ENCODE results near the gene ABLIM1.

Gene ABLIM1

DNA sequence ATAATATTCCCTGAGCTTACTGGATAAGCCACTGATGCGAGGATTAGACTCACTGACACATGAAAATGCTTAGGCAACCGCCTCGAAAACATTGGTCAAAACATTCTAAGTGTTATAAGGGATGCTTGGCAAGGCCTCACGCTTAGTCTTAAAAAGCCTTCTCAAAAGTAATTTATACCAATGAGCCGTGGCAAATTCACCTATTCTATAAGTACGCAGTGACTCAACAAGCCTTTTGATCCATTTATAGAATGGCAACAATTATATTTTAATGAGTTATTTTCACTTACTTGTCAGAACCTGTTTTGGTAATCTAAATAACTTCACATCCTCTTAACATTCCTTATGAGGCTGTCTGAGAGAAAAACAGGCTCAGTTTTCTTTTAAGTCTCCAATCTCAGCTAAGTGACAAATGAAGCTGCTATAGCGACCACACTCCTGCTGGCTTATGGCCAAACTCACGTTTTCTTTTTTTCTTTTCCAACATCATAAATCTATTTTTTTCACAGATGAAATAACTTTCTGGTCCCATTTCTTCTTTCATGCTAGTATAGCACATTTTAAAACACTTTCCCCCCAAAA, 132.6 kb downstream of the ABLIM1 start:
- H3K9me3 Mint-ChIP-seq = no peaks in the 10 kb centered on the region
- peak overlapping the region; percentile 94 for H3K4me3 Mint-ChIP-seq
- H3K27ac Mint-ChIP-seq = peak overlapping the region; percentile 94
- ATAC-seq = no peak
- peaks cover 3% of the 10 kb centered on the region for H3K36me3 Mint-ChIP-seq
- H3K27me3 Mint-ChIP-seq = no peaks in the 10 kb centered on the region
- H3K4me1 Mint-ChIP-seq = peaks cover 55% of the 10 kb centered on the region

DNA sequence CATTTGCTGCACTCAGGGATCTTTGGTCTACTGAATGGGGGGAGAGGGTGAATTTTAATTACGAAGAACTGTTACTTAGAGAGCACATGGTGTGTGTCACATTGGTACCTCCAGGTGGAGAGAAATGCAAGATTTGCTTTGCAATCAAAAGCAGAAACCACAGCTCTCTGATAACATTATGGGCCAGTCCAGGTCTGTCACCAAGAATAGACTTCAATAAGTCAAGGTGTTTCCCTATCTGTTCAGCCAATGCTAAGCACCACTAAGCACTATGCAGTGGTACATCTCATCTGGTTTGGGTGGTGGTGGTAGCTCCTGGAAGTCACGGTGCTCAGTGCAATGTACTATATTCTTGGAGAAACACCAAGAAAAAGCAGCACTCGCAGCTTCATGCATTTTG, 134.2 kb downstream of the ABLIM1 start:
- no peaks in the 10 kb centered on the region for H3K27me3 Mint-ChIP-seq
- ATAC-seq = no peak
- H3K4me1 Mint-ChIP-seq = peaks cover 71% of the 10 kb centered on the region

DNA sequence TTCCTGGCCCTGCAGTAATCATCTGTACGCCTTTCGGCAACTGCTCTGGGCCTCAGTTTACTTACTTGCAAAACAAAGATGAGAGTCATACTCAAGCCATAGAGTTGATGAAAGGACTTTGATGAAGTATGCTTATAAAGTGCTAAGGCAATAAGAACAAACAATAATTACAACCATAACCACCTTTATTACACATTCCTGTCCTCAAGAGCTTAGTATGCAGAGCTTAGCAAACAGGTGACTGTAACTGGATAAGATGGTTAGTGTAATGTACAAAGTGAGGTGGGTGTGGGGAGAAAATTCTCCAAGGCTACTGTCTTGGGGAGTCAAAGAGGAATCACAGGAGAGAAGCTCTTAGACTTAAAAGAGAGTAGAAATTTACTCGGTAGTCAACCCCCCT, 136.8 kb downstream of the ABLIM1 start:
- no peak overlapping the region for H3K4me3 Mint-ChIP-seq
- H3K4me1 Mint-ChIP-seq = peaks cover 92% of the 10 kb centered on the region
- no peak for ATAC-seq
- no peak overlapping the region for H3K27ac Mint-ChIP-seq
- no peaks in the 10 kb centered on the region for H3K27me3 Mint-ChIP-seq
- no peaks in the 10 kb centered on the region for H3K9me3 Mint-ChIP-seq
- peaks cover 15% of the 10 kb centered on the region for H3K36me3 Mint-ChIP-seq

More for the DNA sequence above, 134.2 kb downstream of the ABLIM1 start:
- H3K9me3 Mint-ChIP-seq = no peaks in the 10 kb centered on the region
- H3K36me3 Mint-ChIP-seq = peaks cover 14% of the 10 kb centered on the region
- H3K4me3 Mint-ChIP-seq = peak overlapping the region; percentile 94
- peak overlapping the region; percentile 38 for H3K27ac Mint-ChIP-seq

DNA sequence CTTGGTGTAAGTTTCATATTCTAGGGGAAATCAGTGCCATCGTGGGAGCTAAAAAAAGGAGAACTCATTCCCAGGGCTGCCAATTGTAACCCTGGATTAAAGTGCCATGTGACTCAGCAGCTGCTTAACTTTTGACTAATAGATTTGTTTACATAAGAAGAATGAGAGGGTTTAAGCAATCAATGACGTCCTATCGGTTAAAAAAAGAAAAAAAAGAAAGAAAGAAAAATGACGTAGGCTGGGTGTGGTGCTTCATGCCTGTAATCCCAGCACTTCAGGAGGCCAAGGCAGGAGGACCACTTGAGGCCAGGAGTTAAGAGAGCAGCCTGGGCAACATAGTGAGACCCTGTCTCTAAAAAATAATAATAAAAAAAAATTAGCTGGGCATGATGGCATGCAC, 137.6 kb downstream of the ABLIM1 start:
- no peak overlapping the region for H3K4me3 Mint-ChIP-seq

DNA sequence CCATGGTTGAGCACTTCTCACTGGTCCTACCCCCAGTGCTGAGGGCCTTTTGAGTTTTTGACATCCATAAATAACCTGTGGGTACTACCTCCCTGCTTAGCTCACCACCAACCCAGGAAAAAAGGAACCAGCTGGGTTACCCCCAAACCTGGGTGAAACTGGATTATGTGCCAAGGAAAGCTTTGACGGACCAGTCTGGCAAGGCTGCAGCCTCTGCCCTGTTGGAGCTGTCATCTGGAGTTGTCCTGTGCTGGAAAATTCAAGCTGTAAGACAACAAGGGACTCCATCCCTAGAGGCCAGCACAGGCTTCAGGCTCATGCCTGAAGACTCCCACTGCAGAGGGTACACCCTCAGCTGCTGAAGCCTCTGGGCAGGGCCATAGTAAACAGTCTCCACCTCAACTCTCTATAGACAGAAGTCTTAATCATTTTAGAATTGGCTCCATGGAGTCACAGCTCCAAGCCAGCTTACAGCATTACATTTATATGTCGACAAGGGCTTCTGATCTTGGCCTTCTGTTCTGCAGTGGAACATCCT, 138.2 kb downstream of the ABLIM1 start:
- no peaks in the 10 kb centered on the region for H3K9me3 Mint-ChIP-seq
- H3K27ac Mint-ChIP-seq = peak overlapping the region; percentile 60
- no peak for ATAC-seq
- peaks cover 96% of the 10 kb centered on the region for H3K4me1 Mint-ChIP-seq
- peaks cover 15% of the 10 kb centered on the region for H3K36me3 Mint-ChIP-seq
- H3K4me3 Mint-ChIP-seq = no peak overlapping the region
- H3K27me3 Mint-ChIP-seq = no peaks in the 10 kb centered on the region

More for the DNA sequence above, 137.6 kb downstream of the ABLIM1 start:
- peaks cover 15% of the 10 kb centered on the region for H3K36me3 Mint-ChIP-seq
- H3K27me3 Mint-ChIP-seq = no peaks in the 10 kb centered on the region
- H3K4me1 Mint-ChIP-seq = peaks cover 93% of the 10 kb centered on the region
- H3K9me3 Mint-ChIP-seq = no peaks in the 10 kb centered on the region
- ATAC-seq = no peak
- peak overlapping the region; percentile 60 for H3K27ac Mint-ChIP-seq

DNA sequence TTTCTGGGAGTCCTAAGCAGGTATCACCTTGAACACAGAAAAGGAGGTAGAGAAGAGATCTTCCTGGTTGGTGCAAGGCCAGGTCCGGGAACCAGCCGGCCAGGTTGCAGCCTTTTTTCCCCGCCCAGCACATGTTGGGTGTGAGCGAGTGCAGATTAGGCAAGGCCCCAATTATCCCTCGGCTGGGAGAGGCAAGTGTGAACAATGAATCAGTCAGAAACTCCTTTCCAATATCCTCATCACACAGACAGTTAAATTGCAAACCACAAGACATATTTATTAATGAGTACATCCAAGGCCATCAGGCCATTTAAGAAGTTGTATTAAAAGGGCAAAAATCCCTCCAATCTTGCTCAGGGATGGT, 138.8 kb downstream of the ABLIM1 start:
- no peaks in the 10 kb centered on the region for H3K27me3 Mint-ChIP-seq
- H3K36me3 Mint-ChIP-seq = peaks cover 15% of the 10 kb centered on the region
- H3K9me3 Mint-ChIP-seq = no peaks in the 10 kb centered on the region
- peak overlapping the region; percentile 60 for H3K27ac Mint-ChIP-seq
- H3K4me3 Mint-ChIP-seq = no peak overlapping the region
- H3K4me1 Mint-ChIP-seq = peaks cover 95% of the 10 kb centered on the region
- ATAC-seq = no peak

DNA sequence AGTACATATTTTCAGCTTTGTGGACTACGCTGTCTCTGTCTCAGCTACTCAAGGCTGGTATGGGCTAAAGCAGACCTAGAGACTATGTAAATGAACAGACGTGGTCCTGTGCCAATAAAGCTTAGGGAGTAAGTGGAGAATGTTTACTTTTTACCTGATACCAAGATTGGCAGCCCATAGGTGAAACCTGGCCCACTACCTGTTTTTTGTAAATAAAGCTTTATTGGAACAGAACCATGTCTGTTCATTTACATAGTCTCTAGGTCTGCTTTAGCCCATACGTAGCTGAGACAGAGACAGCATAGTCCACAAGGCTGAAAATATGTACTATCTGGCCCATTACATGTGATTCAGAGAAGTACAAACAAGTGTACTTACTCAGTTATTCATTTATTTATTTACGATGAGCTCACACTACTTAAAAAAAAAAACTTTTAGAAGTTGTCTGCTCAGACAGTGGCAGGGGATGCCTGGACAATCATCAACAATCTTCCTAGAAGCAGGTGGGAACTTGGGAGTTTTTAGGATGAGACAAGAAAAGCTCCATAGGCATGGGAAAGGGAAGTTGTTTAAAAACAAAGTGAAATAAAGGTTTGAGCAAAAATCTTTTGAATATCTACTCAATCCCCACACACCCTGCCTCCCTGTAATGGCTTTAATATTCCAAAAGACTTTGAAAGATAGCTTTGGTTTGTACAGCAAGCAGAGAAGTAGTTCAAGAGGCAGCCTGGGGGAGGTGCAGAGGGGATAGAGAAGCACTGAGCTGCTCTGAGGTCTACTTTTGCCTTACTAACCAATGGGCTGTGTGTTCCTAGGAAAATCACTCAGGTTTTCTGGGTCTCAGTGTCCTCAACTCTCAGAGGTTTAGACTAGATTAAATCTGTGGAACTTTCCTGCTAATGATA, 139.4 kb downstream of the ABLIM1 start:
- Mint-ChIP-seq H3K27me3 (no peaks in the 10 kb centered on the region), H3K4me1 (peaks cover 88% of the 10 kb centered on the region), H3K4me3 (no peak overlapping the region), H3K27ac (peak overlapping the region; percentile 60), H3K9me3 (no peaks in the 10 kb centered on the region), H3K36me3 (peaks cover 15% of the 10 kb centered on the region)
- ATAC-seq = no peak

DNA sequence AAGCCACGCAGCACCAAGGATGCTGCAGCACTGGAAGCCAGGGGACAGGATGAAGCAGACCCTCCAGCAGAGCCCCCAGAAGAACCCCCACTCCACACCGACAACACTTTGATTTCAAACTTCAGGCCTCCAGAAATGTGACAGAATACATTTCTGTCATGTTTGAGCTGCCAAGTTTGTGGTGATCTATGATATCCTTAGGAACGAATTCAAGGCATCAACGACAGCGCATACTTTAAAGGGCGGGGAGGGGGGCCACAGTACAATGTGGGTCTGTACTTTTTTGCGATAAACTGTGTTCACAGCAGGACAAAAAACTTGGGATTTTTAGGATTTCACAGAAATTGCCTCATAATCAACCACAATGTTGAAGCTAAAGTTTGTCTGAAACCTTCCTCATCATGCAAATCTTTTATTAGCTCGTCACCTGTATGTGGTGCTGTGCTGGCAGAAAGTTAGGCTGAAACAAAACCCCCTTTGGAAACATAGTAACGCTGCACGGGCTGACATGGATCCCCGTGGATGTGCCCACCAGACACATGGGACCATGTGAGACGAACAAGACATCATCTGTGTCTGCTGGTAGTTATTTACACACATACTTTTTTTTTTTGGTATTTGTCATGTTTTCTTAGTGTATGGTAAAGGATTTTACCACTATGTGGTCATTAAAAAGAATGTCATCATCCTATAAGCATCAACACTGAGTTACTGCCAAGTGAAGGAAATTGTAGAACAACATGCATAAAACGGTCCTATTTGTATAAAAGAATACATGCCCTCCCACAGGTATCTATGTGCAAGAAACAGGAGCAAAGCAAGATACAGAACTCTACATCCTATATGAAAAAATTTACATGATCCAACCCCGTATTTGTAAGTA, 140.5 kb downstream of the ABLIM1 start:
- Mint-ChIP-seq H3K27me3 (no peaks in the 10 kb centered on the region), H3K4me1 (peaks cover 86% of the 10 kb centered on the region), H3K36me3 (peaks cover 18% of the 10 kb centered on the region), H3K9me3 (no peaks in the 10 kb centered on the region), H3K27ac (peak overlapping the region; percentile 10), H3K4me3 (no peak overlapping the region)
- ATAC-seq = no peak

DNA sequence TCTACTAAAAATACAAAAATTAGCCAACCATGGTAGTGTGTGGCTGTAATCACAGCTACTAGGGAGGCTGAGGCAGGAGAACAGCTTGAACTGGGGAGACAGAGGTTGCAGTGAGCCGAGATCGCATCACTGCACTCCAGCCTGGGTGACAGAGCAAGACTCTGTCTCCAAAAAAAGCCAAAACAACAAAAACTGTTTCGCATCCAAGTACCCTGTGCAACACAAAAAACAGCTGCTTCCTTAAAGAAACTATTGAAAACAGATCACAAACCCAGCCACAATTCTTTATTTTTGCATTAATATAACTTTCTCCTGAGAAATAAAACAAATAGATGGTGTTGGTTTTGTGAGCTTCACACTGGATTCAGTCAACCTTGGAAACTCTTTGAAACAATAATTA, 141.7 kb downstream of the ABLIM1 start:
- no peak for ATAC-seq
- Mint-ChIP-seq H3K4me3 (no peak overlapping the region), H3K9me3 (no peaks in the 10 kb centered on the region), H3K27ac (peak overlapping the region; percentile 10), H3K4me1 (peaks cover 86% of the 10 kb centered on the region), H3K27me3 (no peaks in the 10 kb centered on the region), H3K36me3 (peaks cover 30% of the 10 kb centered on the region)

DNA sequence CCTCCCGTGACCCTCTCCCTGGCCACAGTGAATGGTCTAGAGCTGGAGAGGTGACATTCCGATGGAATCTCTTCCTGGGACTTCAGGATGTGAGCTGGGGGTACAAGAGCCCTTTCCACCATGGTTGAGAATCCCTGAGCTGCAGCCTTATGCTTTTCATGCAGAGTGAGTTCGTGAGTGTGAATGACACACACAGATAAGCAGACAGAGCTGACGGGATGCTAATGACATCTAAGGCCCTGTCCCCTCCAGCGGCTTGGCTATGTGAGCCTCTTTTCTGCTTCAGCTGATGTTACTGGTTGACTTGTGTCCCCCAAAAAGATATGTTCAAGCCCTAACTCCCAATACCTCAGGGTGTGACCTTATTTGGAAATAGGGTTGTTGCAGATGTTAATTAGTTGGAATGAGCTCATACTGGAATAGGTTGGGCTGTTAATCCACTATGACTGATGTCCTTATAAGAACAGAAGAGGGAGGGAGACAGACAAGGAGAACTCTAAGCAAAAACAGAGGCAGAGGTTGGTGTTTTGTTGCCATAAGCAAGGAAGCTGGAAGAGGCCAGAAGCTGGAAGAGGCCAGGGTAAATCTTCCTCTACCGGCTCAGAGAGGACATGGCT, 142.7 kb downstream of the ABLIM1 start:
- no peak for ATAC-seq
- Mint-ChIP-seq H3K27me3 (no peaks in the 10 kb centered on the region), H3K4me3 (no peak overlapping the region), H3K4me1 (peaks cover 79% of the 10 kb centered on the region), H3K9me3 (no peaks in the 10 kb centered on the region), H3K27ac (peak overlapping the region; percentile 10), H3K36me3 (peaks cover 28% of the 10 kb centered on the region)

DNA sequence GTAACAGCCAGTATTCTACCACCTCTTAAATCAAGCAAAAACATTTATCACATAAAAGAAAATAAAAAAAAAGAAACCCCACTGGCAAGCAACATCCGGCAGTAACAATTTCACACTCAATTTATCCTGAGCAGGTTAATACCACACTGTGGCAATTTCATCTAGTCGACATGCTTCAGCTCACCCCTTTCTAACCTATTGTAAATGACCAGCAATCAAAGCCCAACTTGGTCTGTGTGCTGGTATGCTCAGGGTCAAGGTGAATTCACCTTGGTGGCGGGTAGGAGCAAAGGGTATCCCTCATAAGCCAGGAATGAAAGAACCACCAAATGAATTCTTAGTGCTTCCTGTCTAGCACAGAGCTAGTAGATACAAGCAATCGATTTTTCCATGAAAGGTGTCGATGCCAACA, 144.7 kb downstream of the ABLIM1 start:
- H3K4me1 Mint-ChIP-seq = peaks cover 74% of the 10 kb centered on the region
- no peak overlapping the region for H3K27ac Mint-ChIP-seq
- H3K36me3 Mint-ChIP-seq = peaks cover 30% of the 10 kb centered on the region
- no peaks in the 10 kb centered on the region for H3K27me3 Mint-ChIP-seq
- H3K9me3 Mint-ChIP-seq = no peaks in the 10 kb centered on the region
- no peak for ATAC-seq
- no peak overlapping the region for H3K4me3 Mint-ChIP-seq

DNA sequence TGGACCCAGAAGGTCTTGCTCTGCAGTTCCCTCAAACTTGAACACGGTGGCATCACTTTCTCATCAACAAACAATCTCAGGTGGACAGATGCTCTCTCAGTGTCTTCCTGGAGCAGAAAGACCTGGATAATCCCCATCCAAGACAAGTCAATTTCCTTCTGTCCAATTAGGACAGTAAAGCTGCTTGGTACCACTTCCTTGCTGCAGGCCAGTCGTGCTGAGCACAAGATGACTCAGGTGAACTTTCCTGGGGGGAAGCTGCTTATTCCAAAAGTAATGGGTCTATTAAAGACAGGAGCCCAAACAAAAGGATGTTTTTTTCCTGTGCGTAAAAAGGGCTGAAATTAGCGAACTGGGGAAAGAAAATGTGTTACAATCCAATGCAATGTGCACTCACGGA, 146.2 kb downstream of the ABLIM1 start:
- Mint-ChIP-seq H3K4me3 (no peak overlapping the region), H3K27ac (no peak overlapping the region), H3K27me3 (no peaks in the 10 kb centered on the region), H3K9me3 (no peaks in the 10 kb centered on the region), H3K36me3 (peaks cover 30% of the 10 kb centered on the region), H3K4me1 (peaks cover 68% of the 10 kb centered on the region)
- no peak for ATAC-seq

DNA sequence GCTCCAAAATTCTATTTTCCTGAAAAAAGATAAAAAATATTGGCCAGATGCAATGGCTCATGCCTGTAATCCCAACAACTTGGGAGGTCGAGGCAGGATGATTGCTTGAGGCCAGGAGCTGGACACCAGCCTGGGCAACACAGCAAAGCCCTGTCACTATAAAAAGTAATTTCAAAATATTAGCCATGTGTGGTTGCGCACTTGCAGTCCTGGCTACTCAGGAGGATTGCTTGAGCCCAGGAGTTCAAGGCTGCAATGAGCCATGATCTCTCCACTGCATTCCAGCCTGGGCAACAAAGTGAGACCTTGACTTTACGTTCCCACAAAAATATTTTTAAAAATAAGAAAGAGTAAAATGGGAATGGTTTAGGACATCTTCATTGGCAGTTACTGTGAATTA, 149.7 kb downstream of the ABLIM1 start:
- H3K36me3 Mint-ChIP-seq = peaks cover 30% of the 10 kb centered on the region
- no peaks in the 10 kb centered on the region for H3K9me3 Mint-ChIP-seq
- ATAC-seq = no peak
- H3K4me1 Mint-ChIP-seq = peaks cover 72% of the 10 kb centered on the region
- no peak overlapping the region for H3K4me3 Mint-ChIP-seq
- no peaks in the 10 kb centered on the region for H3K27me3 Mint-ChIP-seq
- H3K27ac Mint-ChIP-seq = peak overlapping the region; percentile 17

DNA sequence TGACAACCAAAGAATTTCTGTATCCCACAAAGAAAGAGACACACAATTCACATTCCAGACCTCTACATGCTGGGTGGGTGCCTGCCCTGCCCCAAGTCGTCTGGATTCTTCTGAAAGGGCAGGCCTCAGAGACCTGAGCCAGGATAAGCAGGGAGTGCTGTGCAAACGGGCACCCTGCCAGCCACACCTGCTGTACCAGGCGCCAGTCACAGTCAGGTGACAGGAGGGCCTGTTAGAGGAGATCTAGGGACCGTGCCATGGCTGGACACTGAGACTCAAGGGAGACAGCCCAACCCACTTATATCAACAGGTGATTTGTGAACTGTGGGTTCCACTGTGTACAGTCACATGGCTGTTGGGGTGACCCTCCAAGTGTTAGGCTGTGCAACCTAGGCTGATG, 150.6 kb downstream of the ABLIM1 start:
- H3K9me3 Mint-ChIP-seq = no peaks in the 10 kb centered on the region
- no peak for ATAC-seq
- H3K27me3 Mint-ChIP-seq = no peaks in the 10 kb centered on the region
- peaks cover 26% of the 10 kb centered on the region for H3K36me3 Mint-ChIP-seq
- no peak overlapping the region for H3K4me3 Mint-ChIP-seq
- peaks cover 69% of the 10 kb centered on the region for H3K4me1 Mint-ChIP-seq
- peak overlapping the region; percentile 71 for H3K27ac Mint-ChIP-seq

Data from stimulated activated memory B cell treated with anti-CD40 and anti-IgM and Interleukin-4, amounts not matched to agents 10 μg/mL and 1 μg/mL and 100 μg/mL, for 72 hours (primary cell).